Smooth muscle cell (in vitro differentiated cells): Measurements from ENCODE around the gene GABBR1. TPM values are rescaled to one million over a fixed set of nuclear protein-coding genes. Genes with fewer than 3 reads are reported as not detected.

Experiments
- DNase-seq: peaks from one replicate; lab custom pipeline; 2025; ENCODE audit not compliant: unreplicated experiment; lab: John Stamatoyannopoulos, UW
- H2AFZ ChIP-seq: fragments of 200-600 bp; sonication (generic); 2 replicates; pipeline ENCODE4 v1.6.0; 2016; ENCODE audit warnings: antibody characterized with exemption, low read depth, mild to moderate bottlenecking
- H3F3A ChIP-seq: fragments of 200-600 bp; sonication (generic); 2 replicates; pipeline ENCODE4 v1.6.0; 2017; ENCODE audit warnings: antibody characterized with exemption, low read depth
- H3K27ac ChIP-seq: fragments of 200-600 bp; sonication (generic); 2 replicates; pipeline ENCODE4 v1.5.1; 2016; ENCODE audit warnings: low read depth, mild to moderate bottlenecking
- H3K27me3 ChIP-seq: fragments of 200-600 bp; sonication (generic); 2 replicates; pipeline ENCODE4 v1.6.1; 2016; ENCODE audit warnings: low read depth, mild to moderate bottlenecking
- H3K36me3 ChIP-seq: fragments of 200-600 bp; sonication (generic); 2 replicates; pipeline ENCODE4 v1.5.1; 2016; ENCODE audit warnings: low read depth
- H3K4me1 ChIP-seq: fragments of 200-600 bp; sonication (generic); 2 replicates; pipeline ENCODE4 v1.5.1; 2016; ENCODE audit warnings: low read depth
- H3K4me2 ChIP-seq: fragments of 200-600 bp; sonication (generic); 2 replicates; pipeline ENCODE4 v1.6.0; 2016; ENCODE audit warnings: mild to moderate bottlenecking
- H3K4me3 ChIP-seq: fragments of 200-600 bp; sonication (generic); 2 replicates; pipeline ENCODE4 v1.5.1; 2016; ENCODE audit warnings: mild to moderate bottlenecking
- H3K79me2 ChIP-seq: fragments of 200-600 bp; sonication (generic); 2 replicates; pipeline ENCODE4 v1.6.0; 2016; ENCODE audit warnings: low read depth, mild to moderate bottlenecking
- H3K9ac ChIP-seq: fragments of 200-600 bp; sonication (generic); 2 replicates; pipeline ENCODE4 v1.6.0; 2016; ENCODE audit warnings: low read depth
- H3K9me3 ChIP-seq: fragments of 200-600 bp; sonication (generic); replicated peaks from 2 replicates; pipeline ENCODE4 v1.5.1; 2016; ENCODE audit warnings: low read depth
- H4K20me1 ChIP-seq: fragments of 200-600 bp; sonication (generic); 2 replicates; pipeline ENCODE4 v1.6.0; 2016; ENCODE audit warnings: low read depth
- CTCF ChIP-seq: fragments of 200-600 bp; sonication (generic); IDR thresholded peaks from 2 replicates; pipeline ENCODE4 v1.5.1; 2017; ENCODE audit warnings: borderline replicate concordance, mild to moderate bottlenecking, antibody characterized with exemption; ENCODE audit not compliant: insufficient read depth, poor library complexity, severe bottlenecking
- WGBS: methylation state at CpG from one replicate; pipeline ENCODE4 v1.1.7; 2016; ENCODE audit warnings: low lambda C conversion rate; 5-methylcytosine and 5-hydroxymethylcytosine counted together
- polyA plus RNA-seq: library from polyadenylated mRNA; unstranded; fragments of >200 nt; fragmentation: Nextera tagmentation; extraction: Ambion mirVana; gene quantifications from 2 replicates; pipeline ENCODE4 v1.2.1, GENCODE V29; 2016
- total RNA-seq: library from RNA; depleted of rRNA; stranded (reverse); fragments of >200 nt; gene quantifications from 2 replicates; pipeline ENCODE4 v1.2.3, GENCODE V29; 2014

The GABBR1 gene
- total and polyA plus RNA-seq, 2 experiments from 2014 or later = 13.2 to 26.0 TPM

- H3K27me3 ChIP-seq = peaks cover 64% of the 10 kb centered on the region
- H3F3A ChIP-seq = no peaks in the 10 kb centered on the region
- no peak overlapping the region for H3K9ac ChIP-seq
- H3K4me1 ChIP-seq = no peaks in the 10 kb centered on the region
- no peaks in the 10 kb centered on the region for H3K36me3 ChIP-seq
- H3K79me2 ChIP-seq = no peaks in the 10 kb centered on the region
- H3K9me3 ChIP-seq = no peaks in the 10 kb centered on the region
- no peak overlapping the region for H2AFZ ChIP-seq
- H3K27ac ChIP-seq = no peak overlapping the region
- no peaks in the 10 kb centered on the region for H4K20me1 ChIP-seq
- DNase-seq = no peak
- no peak overlapping the region for H3K4me3 ChIP-seq
- TF ChIP-seq CTCF = no peak
- H3K4me2 ChIP-seq = no peak overlapping the region
These were observed 75.7 kb downstream of the GABBR1 start for GRCh38 chr6:29557320-29557719.

- Histone ChIP-seq H3K4me1 (no peaks in the 10 kb centered on the region), H3K79me2 (no peaks in the 10 kb centered on the region), H3K9me3 (no peaks in the 10 kb centered on the region), H3K9ac (no peak overlapping the region), H3K4me2 (no peak overlapping the region), H3F3A (no peaks in the 10 kb centered on the region), H2AFZ (no peak overlapping the region), H4K20me1 (no peaks in the 10 kb centered on the region), H3K4me3 (no peak overlapping the region), H3K27ac (no peak overlapping the region), H3K27me3 (peaks cover 80% of the 10 kb centered on the region), H3K36me3 (no peaks in the 10 kb centered on the region)
- DNase-seq = no peak
- 91% methylated on average over 5 of the region's 5 CpGs for WGBS
- TF ChIP-seq CTCF = no peak
These were observed 78.2 kb downstream of the GABBR1 start for GRCh38 chr6:29554764-29555163.

GRCh38 chr6:29553268-29554057, 79.5 kb downstream of the GABBR1 start:
- Histone ChIP-seq H3K9me3 (no peaks in the 10 kb centered on the region), H3K36me3 (no peaks in the 10 kb centered on the region), H3K79me2 (no peaks in the 10 kb centered on the region), H3K27me3 (peaks cover 90% of the 10 kb centered on the region), H3K4me1 (no peaks in the 10 kb centered on the region), H3K9ac (no peak overlapping the region), H3K4me3 (peak overlapping the region; percentile 34), H4K20me1 (no peaks in the 10 kb centered on the region), H2AFZ (no peak overlapping the region), H3K27ac (no peak overlapping the region), H3K4me2 (peak overlapping the region; percentile 83), H3F3A (no peaks in the 10 kb centered on the region)
- WGBS = 4% methylated on average over 76 of the region's 83 CpGs
- no peak for TF ChIP-seq CTCF
- peak; percentile 14 for DNase-seq
